Esophagus muscularis mucosa (tissue), 4 donors: ENCODE measurements around the gene KRT36.

Experiments
- EP300 ChIP-seq: sonication (generic); formaldehyde crosslinking; IDR thresholded peaks from one replicate; pipeline ENCODE4 v1.6.1; 2017; ENCODE audit warnings: antibody characterized with exemption
- POLR2A ChIP-seq: fragments of 450-650 bp; IDR thresholded peaks from one replicate; pipeline ENCODE4 v1.6.1; 2017; ENCODE audit warnings: antibody characterized with exemption, moderate library complexity, mild to moderate bottlenecking, low read depth
- POLR2AphosphoS5 ChIP-seq, 2 donors: sonication (generic); formaldehyde crosslinking; IDR thresholded peaks; one replicate each; pipeline ENCODE4 v1.6.1; 2017; ENCODE audit warnings: antibody characterized with exemption in 2 of 2
- TF ChIP-seq, protein P1 (sequence below), 3 experiments: fragments of 200-600 bp in 2 of 3; fragments of 450-650 bp in 1 of 3; sonication (generic) in 2 of 3; IDR thresholded peaks; one replicate each; pipeline ENCODE4 v1.5.1; 2017 to 2019; ENCODE audit warnings: antibody characterized with exemption in 3 of 3, mild to moderate bottlenecking in 2 of 3, moderate library complexity in 1 of 3

- TF ChIP-seq, protein P1, sequence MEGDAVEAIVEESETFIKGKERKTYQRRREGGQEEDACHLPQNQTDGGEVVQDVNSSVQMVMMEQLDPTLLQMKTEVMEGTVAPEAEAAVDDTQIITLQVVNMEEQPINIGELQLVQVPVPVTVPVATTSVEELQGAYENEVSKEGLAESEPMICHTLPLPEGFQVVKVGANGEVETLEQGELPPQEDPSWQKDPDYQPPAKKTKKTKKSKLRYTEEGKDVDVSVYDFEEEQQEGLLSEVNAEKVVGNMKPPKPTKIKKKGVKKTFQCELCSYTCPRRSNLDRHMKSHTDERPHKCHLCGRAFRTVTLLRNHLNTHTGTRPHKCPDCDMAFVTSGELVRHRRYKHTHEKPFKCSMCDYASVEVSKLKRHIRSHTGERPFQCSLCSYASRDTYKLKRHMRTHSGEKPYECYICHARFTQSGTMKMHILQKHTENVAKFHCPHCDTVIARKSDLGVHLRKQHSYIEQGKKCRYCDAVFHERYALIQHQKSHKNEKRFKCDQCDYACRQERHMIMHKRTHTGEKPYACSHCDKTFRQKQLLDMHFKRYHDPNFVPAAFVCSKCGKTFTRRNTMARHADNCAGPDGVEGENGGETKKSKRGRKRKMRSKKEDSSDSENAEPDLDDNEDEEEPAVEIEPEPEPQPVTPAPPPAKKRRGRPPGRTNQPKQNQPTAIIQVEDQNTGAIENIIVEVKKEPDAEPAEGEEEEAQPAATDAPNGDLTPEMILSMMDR (IDR thresholded peaks at IDR 0.05): no peak
- TF ChIP-seq POLR2A (no peak), EP300 (no peak), POLR2AphosphoS5 (IDR thresholded peaks at IDR 0.05) (no peak)
These were observed 39.2 kb upstream of the KRT36 start for GRCh38 chr17:41528959-41529353.
